Dendritic cell treated with granulocyte-macrophage colony-stimulating factor and Interleukin-4, amounts not matched to agents 40 ng/mL and 50 ng/mL, for 4 days (primary cell): ENCODE measurements around the gene NAV2.

ENCODE experiments used
- H3K27ac Mint-ChIP-seq: one replicate; pipeline ENCODE4 v1.8.0; 2022; ENCODE audit warnings: mild to moderate bottlenecking, mixed read lengths
- H3K27me3 Mint-ChIP-seq: one replicate; pipeline ENCODE4 v1.8.0; 2022; ENCODE audit warnings: mild to moderate bottlenecking, mixed read lengths
- H3K36me3 Mint-ChIP-seq: one replicate; pipeline ENCODE4 v1.8.0; 2022; ENCODE audit warnings: low read depth, mixed read lengths
- H3K4me1 Mint-ChIP-seq: one replicate; pipeline ENCODE4 v1.8.0; 2022; ENCODE audit warnings: low read depth, mixed read lengths
- H3K4me3 Mint-ChIP-seq: one replicate; pipeline ENCODE4 v1.8.0; 2022; ENCODE audit warnings: mild to moderate bottlenecking, moderate library complexity, mixed read lengths
- H3K9me3 Mint-ChIP-seq: one replicate; pipeline ENCODE4 v1.8.0; 2022; ENCODE audit warnings: mixed read lengths
- intact Hi-C: fragments of 100-400 bp; cut with micrococcal nuclease; formaldehyde crosslinking; loops from one replicate; pipeline ENCODE4 v1.15.0; 2022

The NAV2 gene

DNA sequence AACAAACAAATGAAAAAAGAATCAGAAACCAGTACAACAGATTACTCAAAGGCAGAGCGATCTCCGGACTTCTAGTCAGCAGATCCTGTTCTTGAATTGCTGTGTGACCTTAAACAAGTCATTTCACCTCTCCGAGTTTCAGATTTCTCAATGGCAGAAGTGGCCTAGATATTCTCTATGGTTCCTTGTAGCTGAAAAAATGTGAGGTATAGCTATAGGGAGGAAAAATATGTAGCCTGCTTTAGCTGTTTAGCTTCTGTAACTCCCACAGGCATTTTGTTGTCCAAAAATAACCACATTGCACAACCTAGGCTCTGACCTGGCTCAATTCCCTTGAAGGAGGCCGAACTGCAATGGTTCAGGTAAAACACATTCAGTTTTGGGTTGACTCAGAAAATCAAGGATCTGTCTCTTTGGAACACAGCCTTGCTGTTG, 347.0 kb downstream of the NAV2 start:
- no peaks in the 10 kb centered on the region for H3K36me3 Mint-ChIP-seq
- H3K9me3 Mint-ChIP-seq: no peaks in the 10 kb centered on the region
- H3K4me3 Mint-ChIP-seq: no peak overlapping the region
- intact Hi-C loops: no loop called here
- no peak overlapping the region for H3K27ac Mint-ChIP-seq
- H3K4me1 Mint-ChIP-seq: no peaks in the 10 kb centered on the region
- H3K27me3 Mint-ChIP-seq: no peaks in the 10 kb centered on the region

DNA sequence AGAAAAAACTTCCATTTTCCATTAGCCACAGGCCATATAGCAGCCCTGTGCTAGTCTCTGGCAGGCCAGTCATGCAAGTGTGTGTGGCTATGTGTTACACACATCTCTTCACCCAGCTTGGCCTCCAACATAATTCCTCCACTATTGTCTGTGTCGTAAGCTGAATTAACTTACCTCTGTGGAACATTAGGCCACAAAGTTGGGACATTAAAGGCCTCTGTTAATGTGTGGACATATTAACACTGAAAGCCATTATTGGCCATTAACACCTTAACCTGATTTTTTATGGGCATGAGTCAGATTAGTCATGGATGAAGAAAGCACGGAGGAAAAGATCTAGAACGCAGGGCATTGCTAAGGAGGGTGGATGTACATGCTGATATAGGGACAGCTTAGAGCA, 347.5 kb downstream of the NAV2 start:
- intact Hi-C loops: no loop called here
- H3K27ac Mint-ChIP-seq: no peak overlapping the region
- no peaks in the 10 kb centered on the region for H3K4me1 Mint-ChIP-seq
- no peaks in the 10 kb centered on the region for H3K36me3 Mint-ChIP-seq
- H3K9me3 Mint-ChIP-seq: no peaks in the 10 kb centered on the region
- no peak overlapping the region for H3K4me3 Mint-ChIP-seq
- H3K27me3 Mint-ChIP-seq: no peaks in the 10 kb centered on the region

DNA sequence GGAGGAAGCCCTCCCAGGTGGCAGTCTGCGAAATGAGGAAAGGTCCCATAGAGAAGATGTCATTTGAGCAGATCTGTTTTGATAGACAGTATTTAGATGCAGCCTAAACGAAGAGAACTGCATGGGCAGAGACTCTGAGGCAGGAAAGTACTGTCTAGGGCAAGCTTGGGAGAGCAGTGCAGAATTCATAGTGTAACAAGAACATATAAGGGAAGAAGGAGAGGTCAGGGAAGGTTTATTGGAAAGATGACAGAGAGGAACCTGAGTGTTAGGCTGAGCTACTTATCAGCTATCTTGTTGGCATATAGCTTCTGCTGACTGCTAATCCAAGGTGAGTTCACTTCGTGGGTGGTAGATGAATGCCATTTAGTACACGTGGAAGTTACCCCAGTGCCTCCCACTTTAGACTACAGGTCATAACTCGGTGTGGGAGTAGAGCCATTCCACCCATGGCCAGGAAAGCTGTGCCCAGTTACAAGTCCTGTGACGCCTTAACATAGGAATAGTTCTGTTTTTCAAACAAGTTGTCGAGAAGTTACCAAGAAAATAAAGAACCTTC, 348.1 kb downstream of the NAV2 start:
- intact Hi-C loops: no loop called here

DNA sequence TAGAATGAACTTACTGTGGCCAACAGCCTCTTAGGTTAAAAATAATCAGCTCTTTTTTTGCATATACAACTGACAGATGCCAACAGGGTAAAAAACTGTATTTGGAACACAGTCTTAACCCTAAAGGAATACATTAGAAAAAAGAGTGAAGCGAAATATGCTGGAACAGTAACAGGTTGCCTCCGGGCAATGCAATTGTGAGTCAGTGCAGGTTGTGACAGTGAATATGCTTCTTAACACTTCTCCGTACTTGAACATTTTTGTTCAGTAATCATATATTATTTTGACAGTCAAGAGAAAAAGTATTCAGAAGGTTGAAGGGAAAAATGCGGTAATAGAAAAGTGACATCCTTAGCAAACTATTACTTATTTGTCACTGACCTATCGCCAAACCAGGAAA, 349.1 kb downstream of the NAV2 start:
- H3K27me3 Mint-ChIP-seq: no peaks in the 10 kb centered on the region
- intact Hi-C loops: no loop called here
- H3K9me3 Mint-ChIP-seq: no peaks in the 10 kb centered on the region
- no peak overlapping the region for H3K4me3 Mint-ChIP-seq
- no peaks in the 10 kb centered on the region for H3K36me3 Mint-ChIP-seq
- no peaks in the 10 kb centered on the region for H3K4me1 Mint-ChIP-seq
- H3K27ac Mint-ChIP-seq: no peak overlapping the region

More for the DNA sequence above, 348.1 kb downstream of the NAV2 start:
- Mint-ChIP-seq H3K4me3 (no peak overlapping the region), H3K36me3 (no peaks in the 10 kb centered on the region), H3K27ac (no peak overlapping the region), H3K4me1 (no peaks in the 10 kb centered on the region), H3K27me3 (no peaks in the 10 kb centered on the region), H3K9me3 (no peaks in the 10 kb centered on the region)

DNA sequence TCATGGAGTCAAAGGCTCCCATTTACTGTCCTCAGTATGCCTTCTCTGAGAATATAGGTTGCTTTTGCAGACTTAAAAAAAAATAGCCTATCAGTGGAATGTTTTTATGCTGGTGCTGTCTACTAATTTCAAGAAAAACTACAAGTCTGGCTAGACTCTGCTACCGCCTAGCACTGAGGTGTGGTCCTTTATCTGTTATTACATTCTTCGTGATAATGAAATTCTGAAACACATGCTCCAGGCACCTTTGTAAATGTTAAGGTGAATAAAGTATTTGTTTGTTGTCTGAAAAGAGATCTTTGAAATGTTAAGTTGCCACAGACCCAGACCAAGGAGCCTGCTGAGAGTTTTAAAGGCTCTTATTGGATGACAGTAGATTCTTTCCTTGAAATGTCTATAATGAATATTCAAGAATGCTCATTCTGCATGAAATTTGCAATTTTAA, 352.3 kb downstream of the NAV2 start:
- H3K27me3 Mint-ChIP-seq: no peaks in the 10 kb centered on the region
- H3K9me3 Mint-ChIP-seq: no peaks in the 10 kb centered on the region
- H3K36me3 Mint-ChIP-seq: no peaks in the 10 kb centered on the region
- intact Hi-C loops: no loop called here
- no peak overlapping the region for H3K27ac Mint-ChIP-seq
- no peak overlapping the region for H3K4me3 Mint-ChIP-seq
- no peaks in the 10 kb centered on the region for H3K4me1 Mint-ChIP-seq

DNA sequence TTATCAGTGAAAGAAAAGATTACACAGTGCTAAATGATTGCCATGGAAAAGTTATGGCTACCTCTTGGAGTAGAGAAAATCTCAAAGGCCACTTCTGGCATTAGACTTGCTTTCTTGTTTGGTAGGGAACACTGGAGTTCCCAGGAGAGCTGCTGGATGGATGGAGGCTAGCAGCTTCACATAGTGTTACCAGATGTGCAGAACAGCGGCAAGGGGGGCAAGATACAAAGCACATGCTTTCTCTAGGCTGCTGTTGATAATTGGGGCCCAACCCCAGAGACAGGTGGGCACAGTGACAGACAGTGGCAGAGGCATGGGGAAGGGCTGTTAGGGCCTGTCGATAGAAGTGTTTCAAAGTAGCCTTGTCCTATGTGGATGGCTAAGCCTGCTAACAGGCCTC, 352.8 kb downstream of the NAV2 start:
- Mint-ChIP-seq H3K4me3 (no peak overlapping the region), H3K4me1 (no peaks in the 10 kb centered on the region), H3K36me3 (no peaks in the 10 kb centered on the region), H3K27me3 (no peaks in the 10 kb centered on the region), H3K9me3 (no peaks in the 10 kb centered on the region), H3K27ac (no peak overlapping the region)
- intact Hi-C loops: no loop called here

DNA sequence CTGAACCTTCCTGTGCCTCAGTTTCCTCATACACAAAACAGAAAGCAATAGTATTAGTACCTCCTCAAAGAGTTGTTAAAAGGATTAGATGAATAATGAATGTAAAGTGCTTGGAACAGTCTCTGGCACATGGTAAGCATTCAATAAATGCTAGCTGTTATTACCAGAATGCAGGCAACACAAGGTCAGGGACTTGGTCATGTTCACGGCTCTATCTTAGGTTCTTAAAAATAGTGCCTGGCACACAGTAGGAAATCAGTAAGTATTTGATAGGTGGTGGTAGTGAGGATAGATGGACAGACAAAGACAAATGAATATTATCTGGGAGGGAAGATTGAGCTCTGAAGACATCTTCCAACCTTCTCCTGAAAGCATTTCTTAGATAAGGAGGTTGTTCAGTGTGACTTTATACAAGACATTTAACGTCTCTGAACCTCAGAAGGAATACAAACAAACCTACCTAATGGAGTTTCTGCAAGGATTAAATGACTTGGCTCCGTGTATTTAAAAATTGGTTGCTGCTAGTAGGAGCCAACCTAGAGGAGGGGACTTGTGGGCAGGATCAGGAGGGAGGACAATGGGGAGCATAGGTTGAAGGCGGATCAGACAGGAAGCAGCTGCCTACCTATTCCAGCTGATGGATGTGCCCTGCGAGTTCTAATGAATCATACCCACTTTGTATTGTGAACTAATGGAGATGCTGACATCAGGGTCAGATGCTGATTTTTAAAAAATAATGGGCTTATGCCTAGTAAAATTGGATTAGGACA, 353.6 kb downstream of the NAV2 start:
- Mint-ChIP-seq H3K9me3 (no peaks in the 10 kb centered on the region), H3K4me1 (no peaks in the 10 kb centered on the region), H3K27me3 (no peaks in the 10 kb centered on the region), H3K4me3 (no peak overlapping the region), H3K27ac (no peak overlapping the region), H3K36me3 (no peaks in the 10 kb centered on the region)
- intact Hi-C loops: no loop called here

DNA sequence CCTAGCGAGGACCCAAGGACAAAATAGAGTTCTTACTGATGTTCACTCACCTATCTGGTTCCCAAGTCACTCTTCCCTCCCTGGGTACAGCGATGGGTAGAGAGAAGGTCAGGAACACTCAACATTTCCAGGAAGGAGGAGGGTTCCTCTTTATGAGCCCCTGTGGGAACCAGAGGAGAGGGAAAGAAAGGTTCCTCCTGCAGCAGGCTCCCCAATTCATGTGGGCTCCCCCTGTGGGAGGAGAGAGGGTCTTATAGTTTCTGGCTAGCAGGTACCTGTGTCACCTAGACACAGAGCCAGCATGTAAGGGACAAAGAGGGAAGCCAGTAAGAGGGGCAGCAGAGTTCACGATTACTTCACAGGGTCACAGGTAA, 354.1 kb downstream of the NAV2 start:
- Mint-ChIP-seq H3K27me3 (no peaks in the 10 kb centered on the region), H3K4me1 (no peaks in the 10 kb centered on the region), H3K36me3 (no peaks in the 10 kb centered on the region), H3K4me3 (no peak overlapping the region), H3K27ac (no peak overlapping the region), H3K9me3 (no peaks in the 10 kb centered on the region)
- intact Hi-C loops: no loop called here

DNA sequence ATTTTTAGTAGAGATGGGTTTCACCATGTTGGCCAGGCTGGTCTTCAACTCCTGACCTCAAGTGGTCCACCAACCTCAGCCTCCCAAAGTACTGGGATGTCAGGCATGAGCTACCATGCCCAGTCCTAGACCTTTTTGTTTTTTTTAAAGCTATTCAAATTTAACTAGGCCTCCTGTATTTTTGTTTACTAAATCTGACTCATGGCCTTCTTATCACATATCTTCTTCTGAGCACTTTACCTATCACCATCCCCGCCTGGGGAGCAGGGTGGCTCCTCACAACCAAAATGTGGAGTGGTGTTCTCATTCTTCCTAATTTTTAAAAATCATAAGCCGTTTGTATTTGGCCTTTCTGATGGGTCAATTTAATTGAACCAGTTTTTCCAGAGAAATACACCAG, 355.0 kb downstream of the NAV2 start:
- H3K36me3 Mint-ChIP-seq: no peaks in the 10 kb centered on the region
- H3K27me3 Mint-ChIP-seq: no peaks in the 10 kb centered on the region
- H3K4me3 Mint-ChIP-seq: no peak overlapping the region
- H3K9me3 Mint-ChIP-seq: no peaks in the 10 kb centered on the region
- no peaks in the 10 kb centered on the region for H3K4me1 Mint-ChIP-seq
- intact Hi-C loops: no loop called here
- no peak overlapping the region for H3K27ac Mint-ChIP-seq

DNA sequence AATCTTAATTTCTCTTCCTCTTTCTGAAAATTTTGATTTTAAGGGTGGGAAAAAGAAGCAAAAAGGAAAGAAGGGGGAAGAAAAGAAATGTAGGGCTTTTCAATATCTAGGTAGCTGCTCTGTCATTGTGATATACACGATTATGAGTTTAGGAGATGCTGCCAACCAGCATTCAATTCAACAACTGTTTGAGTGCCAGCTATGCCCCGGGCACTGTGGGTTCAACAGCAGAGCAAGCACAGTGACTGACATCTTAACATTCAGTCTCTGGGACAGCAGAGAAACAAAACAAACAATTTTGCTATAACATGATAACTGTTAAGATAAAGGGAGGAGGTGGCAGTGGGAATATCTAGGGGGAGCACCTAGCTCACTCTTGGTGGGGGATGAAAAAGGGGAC, 356.1 kb downstream of the NAV2 start:
- Mint-ChIP-seq H3K27ac (no peak overlapping the region), H3K4me3 (no peak overlapping the region), H3K36me3 (no peaks in the 10 kb centered on the region), H3K4me1 (no peaks in the 10 kb centered on the region), H3K9me3 (no peaks in the 10 kb centered on the region), H3K27me3 (no peaks in the 10 kb centered on the region)
- intact Hi-C loops: no loop called here

DNA sequence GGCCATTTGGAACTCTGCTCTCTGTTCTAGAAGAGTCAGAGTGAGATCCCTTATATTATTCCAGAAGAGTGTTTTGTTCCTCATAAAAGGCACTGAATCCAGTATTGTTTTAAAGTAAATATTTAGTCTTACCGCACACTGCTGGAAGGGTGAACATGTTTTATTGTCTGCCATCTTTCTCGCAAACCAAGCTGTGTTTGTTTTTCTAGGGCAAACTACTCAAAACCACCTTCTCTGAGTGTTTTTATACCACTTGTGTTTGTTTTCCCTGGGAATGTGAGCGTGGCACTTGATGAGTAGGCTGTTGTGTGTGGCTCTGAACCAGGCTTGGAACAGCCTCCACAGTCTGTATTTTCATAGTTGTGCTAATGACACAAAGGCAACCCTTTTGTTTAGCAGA, 357.8 kb downstream of the NAV2 start:
- no peak overlapping the region for H3K4me3 Mint-ChIP-seq
- H3K27ac Mint-ChIP-seq: no peak overlapping the region

DNA sequence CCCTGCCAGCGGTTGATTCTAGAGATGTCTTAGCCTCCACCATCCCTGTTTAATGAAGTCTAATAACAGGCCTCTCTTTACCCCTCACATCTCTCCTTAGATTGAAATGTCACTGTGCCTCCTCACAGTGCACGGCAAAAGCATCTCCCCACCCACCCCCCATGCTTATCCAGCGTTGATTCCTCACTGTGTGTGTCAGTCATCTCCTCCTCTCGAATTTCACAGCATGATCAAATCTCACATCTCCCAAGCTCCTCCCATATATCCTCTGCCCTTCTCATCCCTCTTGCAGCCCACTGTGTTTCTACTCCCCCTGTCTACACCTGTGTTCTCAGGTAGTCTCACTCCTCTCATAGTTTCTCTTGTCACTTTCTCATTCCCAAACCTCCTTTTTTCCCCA, 363.0 kb downstream of the NAV2 start:
- no peaks in the 10 kb centered on the region for H3K9me3 Mint-ChIP-seq
- no peaks in the 10 kb centered on the region for H3K36me3 Mint-ChIP-seq
- H3K27ac Mint-ChIP-seq: no peak overlapping the region
- no peaks in the 10 kb centered on the region for H3K4me1 Mint-ChIP-seq
- H3K27me3 Mint-ChIP-seq: peaks cover 2% of the 10 kb centered on the region
- intact Hi-C loops: no loop called here
- H3K4me3 Mint-ChIP-seq: no peak overlapping the region

More for the DNA sequence above, 357.8 kb downstream of the NAV2 start:
- intact Hi-C loops: no loop called here
- H3K27me3 Mint-ChIP-seq: peaks cover 2% of the 10 kb centered on the region
- no peaks in the 10 kb centered on the region for H3K9me3 Mint-ChIP-seq
- no peaks in the 10 kb centered on the region for H3K36me3 Mint-ChIP-seq
- no peaks in the 10 kb centered on the region for H3K4me1 Mint-ChIP-seq

DNA sequence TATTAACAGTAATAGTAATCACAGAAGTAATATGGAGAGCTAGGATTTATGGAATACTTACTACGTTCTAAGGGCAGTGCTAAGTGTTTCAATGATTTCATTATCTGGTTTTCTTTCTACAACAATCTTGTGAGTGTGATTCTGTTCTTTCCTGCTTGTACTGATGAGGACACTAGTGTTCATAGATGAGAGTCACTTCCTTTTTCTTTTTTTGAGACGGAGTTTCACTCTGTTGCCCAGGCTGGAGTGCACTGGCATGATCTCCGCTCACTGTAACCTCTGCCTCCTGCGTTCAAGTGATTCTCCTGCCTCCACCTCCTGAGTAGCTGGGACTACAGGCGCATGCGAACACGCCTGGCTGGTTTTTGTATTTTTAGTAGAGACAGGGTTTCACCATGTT, 366.2 kb downstream of the NAV2 start:
- no peaks in the 10 kb centered on the region for H3K9me3 Mint-ChIP-seq
- H3K4me3 Mint-ChIP-seq: no peak overlapping the region
- no peaks in the 10 kb centered on the region for H3K36me3 Mint-ChIP-seq
- H3K27me3 Mint-ChIP-seq: peaks cover 2% of the 10 kb centered on the region
- H3K27ac Mint-ChIP-seq: no peak overlapping the region
- intact Hi-C loops: no loop called here
- peaks cover 2% of the 10 kb centered on the region for H3K4me1 Mint-ChIP-seq

DNA sequence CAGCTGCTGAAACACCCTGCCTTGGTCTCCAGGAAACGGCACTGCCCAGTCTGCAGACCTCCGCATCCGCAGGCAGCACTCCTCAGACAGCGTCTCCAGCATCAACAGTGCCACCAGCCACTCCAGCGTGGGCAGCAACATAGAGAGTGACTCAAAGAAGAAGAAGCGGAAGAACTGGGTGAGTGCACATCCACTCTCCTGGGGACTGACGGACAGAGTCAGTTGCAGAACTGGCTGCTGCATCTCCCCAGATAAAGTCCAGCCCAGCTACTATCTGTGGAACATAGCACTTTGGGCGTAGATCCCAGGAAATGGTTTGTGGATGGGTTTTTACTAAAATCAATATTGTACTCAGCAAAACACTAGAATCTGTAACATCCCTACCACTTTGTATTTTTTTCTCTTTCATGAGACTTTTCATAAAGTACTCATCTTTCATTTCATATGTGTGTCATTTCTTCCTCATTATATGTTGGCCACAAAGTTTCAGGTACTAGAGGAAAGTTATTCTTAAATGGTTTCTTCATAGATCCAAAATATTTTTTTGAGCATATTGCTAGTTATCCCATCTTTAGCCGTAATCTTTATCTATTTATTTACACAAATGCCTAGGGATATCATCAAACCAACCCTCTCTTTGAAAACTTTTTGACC, 367.5 kb downstream of the NAV2 start:
- no peak overlapping the region for H3K27ac Mint-ChIP-seq
- no peak overlapping the region for H3K4me3 Mint-ChIP-seq
- intact Hi-C loops: no loop called here
- H3K9me3 Mint-ChIP-seq: no peaks in the 10 kb centered on the region
- no peaks in the 10 kb centered on the region for H3K27me3 Mint-ChIP-seq
- H3K4me1 Mint-ChIP-seq: peaks cover 10% of the 10 kb centered on the region
- no peaks in the 10 kb centered on the region for H3K36me3 Mint-ChIP-seq
